Stimulated activated CD8-positive, alpha-beta memory T cell treated with anti-CD3 and anti-CD28 coated beads, Interleukin-4, amount 100 ng/mL, for 1 hour (primary cell): ENCODE data around the gene RIC8B.

Experiments
- DNase-seq, 2 donors: peaks; one replicate each; pipeline ENCODE4 v3.0.0-alpha.2; 2020; ENCODE audit warnings: low read depth in 2 of 2, low spot score in 1 of 2

Gene RIC8B

DNA sequence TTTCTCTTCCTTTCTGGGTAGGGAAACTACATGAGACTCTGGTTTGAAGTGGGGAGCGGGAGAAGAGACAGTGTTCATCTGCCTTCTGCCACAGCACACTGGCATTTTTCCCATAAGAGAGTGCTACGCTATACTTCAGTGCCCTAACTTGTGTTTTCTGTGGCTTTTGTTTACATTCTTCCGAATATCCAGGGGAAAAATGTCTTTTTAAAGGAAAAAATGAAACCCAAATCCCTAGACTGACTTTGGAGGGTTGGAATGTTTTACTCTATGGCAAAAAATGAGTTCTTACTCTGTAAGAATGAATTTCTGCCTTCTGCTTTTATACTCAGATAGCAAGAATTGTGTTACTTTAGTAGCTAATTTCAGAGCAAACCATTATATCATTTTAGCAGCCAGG lies 93.2 kb downstream of the RIC8B start:
- no peak for DNase-seq

DNA sequence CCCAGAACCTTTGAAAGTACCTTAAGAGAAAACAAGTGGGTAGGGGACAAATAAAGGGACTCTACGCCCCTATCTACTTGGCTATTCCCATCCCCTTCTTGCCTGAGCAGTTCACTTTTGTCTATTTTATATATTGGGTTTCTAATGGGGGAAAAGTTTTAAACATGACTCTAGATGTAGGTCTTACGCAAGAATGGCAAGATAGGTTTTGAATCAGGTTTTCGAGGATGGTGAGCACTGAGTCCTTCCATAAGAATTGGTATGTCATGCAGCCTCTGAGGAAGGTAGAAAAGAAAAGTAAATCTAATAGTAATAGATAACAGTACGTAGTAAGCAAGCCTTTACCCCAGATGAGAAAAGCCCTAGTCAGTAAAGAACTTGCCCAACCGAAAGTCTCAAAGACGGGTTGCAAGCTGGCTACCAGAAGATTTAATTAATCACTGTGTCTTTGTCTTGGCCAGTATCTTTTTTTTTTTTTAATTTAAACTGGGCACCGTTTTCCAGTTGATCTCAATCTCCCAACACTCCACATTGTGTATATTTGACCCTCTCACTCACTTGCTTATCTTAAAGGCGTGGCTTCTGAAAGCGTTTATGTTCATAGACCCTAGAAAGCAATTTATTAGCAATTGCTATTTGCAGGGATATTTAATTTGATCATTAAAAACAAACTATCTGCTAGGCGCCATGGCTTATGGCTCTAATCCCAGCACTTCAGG lies 94.7 kb downstream of the RIC8B start:
- DNase-seq = no peak

DNA sequence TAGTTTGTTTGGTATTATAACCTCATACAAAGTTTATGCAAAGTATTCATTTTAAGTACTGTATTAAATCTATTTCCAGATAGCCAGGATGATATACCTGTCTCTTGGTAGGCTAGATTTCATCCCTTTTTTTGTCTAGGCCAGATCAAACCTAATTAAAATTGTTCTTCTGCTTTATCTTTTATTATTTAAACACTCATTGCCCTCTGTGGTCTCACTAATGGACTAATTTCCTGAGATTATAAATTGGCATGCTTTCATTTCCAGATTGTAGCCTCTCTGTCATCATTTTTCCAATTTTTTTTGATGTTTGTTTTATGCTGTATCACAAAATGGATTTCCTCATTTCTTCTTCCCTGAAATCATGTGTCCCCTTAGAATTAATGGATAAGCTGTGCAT lies 95.6 kb downstream of the RIC8B start:
- DNase-seq = no peak

- no peak for DNase-seq
Measured at GRCh38 chr12:106871477-106871876, 97.0 kb downstream of the RIC8B start.

- no peak for DNase-seq
Measured at GRCh38 chr12:106873983-106874382, 99.5 kb downstream of the RIC8B start.

GRCh38 chr12:106878804-106879203 lies 104.3 kb downstream of the RIC8B start:
- no peak for DNase-seq

DNA sequence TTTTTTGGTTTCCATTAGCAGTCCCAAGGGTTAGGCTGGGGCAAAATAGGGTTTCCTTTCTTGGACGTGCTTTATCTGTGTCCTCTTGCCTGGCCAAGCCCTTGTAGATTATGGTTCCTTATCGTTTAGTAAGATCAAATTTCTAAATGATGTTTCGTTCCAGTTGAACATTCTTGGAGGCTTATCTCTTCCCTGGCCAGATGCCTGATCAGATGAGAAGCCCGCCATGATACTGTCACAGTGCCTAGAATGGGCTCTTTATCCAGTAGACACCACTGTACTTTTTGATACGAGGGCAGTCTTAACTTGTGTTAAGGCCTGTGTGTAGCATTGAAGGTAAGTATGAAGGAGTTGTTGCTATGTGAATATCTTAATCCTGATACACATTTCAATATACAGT lies 105.1 kb downstream of the RIC8B start:
- DNase-seq = no peak

GRCh38 chr12:106883426-106883825 lies 108.9 kb downstream of the RIC8B start:
- DNase-seq = no peak

DNA sequence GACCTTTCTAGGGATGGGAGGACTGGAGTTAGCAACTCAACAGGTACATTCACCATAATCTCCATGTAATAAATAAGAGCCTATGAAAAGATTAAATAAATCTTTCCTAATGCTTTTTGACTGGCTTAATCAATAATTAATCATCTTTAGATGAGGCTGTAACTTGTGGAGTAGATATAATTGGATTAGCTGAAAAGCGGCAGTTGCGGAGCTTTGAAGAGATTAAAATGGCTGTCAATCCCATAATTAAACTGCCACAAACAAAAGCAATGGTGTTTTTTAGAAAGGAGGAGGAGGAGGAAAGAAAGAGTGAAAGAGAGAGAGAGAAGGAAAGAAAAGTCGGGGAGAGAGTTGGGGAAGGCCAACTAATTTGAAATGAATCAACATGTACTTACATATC lies 110.5 kb downstream of the RIC8B start:
- no peak for DNase-seq

- no peak for DNase-seq
Measured at GRCh38 chr12:106885541-106886249, 111.2 kb downstream of the RIC8B start.

DNA sequence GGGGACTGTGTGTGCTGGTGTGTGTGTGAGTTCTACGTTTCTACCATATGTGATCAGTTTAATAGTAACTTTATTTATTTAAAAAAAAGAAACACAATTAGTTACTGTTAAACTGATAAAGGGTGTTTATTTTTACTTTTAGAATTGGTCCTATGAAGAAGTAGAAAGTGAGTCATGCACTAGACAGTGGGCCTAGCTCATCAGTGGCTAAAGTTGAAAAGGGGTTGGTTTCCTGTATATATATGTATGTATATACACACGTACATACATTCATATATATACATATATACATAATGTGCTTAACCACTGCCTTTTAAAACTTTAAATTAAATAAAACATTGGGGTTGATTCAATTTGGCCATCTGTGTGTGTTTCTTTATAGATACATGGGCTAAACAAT lies 112.5 kb downstream of the RIC8B start:
- no peak for DNase-seq

DNA sequence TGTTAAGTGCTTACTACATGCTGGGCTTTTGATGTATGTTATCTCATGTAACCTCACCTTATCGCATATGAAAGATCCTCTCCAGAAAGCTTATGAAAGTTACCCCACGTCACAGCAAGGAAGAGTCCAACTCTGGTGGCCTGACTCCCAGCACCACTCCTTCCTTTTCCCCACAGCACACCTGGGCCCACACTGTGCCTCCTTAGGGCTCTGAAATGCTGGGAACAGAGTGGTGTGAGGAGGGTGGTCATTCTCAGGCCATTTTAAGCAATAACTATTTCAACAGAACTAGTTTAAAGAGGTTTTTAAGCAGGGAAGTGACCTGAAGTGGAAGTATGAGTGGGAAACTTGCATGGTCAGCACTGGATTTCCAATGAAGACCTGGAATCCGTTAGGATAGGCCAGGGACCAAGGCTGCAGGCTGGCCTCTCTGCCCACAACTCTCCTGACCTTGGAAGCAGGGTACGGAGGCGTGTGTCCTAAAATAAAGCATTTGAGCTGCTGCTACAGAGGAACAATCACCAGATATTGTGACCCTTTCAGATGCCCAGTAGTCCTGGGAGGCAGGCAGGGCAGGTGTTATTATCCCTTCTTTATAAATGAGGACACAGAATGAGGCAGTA lies 114.0 kb downstream of the RIC8B start:
- DNase-seq = no peak

DNA sequence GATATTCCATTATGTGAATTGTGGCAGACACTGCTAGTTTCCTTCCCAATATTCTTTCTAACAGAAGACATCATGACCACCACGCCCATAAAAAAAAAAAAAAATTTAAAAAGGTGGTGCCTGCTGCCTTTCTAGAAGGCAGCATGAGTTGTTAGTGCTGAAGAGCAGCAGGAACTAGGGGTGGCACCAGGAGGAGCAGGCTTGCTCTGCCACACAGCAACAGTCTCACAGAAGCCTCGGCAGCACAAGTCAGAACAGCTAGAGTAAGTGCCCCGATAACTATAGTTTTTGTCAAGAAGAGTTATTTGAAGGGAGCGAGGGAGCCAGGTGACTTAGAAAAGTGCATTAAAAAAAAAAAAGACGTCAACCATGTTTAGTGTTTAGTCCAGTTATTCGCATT lies 114.8 kb downstream of the RIC8B start:
- no peak for DNase-seq

DNA sequence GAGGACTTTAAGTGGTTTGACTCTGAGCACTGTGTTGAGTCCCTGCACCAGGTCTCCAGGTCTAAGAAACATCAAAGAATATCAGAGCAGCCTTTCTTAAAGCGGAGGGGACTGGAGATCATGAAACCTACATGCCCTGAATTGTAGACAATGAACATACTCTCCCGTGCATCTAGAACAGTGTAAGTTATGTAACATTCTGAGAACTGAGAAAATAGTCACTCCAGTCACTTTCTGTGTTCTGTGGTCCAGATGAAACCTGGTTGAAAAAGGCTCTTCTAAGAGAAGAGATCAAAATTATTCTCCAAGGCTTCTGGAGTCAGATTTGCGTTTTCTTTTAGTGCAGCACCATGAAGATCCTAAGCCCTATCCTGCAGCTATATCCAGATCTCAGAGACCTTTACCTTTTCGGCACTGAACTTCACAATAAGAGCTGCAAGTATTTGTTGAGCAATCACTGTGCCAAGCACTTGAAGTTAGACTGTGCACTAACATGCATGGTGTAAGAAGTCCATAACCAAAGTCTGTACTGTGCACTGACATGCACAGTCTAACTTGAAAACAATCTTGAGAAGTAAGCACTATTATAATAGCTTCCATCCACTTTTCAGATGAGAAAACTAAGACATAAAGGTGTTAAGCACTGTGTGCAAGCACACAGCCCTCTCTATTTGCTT lies 115.6 kb downstream of the RIC8B start:
- DNase-seq = no peak

GRCh38 chr12:106892075-106892474 lies 117.6 kb downstream of the RIC8B start:
- no peak for DNase-seq

GRCh38 chr12:106893451-106893850 lies 119.0 kb downstream of the RIC8B start:
- no peak for DNase-seq

- no peak for DNase-seq
Measured at GRCh38 chr12:106894774-106895173, 120.3 kb downstream of the RIC8B start.

DNA sequence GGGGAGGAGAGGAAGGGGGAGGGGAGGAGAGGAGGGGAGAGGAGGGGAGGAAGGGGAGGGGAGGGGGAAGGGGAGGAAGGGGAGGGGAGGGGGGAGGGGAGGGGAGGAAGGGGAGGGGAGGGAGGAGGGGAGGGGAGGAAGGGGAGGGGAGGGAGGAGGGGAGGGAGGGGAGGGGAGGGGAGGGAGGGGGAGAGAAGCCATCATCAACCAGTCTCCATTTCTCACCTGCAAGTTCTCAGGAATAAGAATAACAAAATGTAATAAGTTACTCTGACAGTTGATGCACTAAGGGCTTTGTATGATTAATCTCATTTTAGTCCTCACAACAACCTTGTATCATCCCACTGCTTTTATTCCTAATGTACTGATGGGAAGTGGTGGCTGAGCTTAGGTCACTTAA lies 122.1 kb downstream of the RIC8B start:
- DNase-seq = no peak

DNA sequence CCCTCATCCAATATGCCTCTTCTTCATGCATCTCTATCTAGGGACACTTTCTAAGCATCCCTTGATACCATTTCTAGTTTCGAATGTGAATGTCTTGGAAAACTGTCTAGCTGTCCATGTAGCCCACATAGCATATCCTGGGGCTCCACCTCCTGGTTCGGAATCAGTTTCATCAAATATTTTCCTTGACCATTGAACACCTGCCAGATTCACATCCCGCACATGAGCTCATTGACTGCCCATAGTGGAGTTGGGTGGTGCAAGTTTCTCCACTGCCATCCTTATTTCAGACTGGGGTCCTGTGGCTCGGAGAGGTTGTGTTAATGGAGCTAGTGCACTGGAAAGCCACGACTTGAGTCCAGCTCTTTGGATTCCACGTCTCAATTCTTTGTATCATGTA lies 122.6 kb downstream of the RIC8B start:
- no peak for DNase-seq

DNA sequence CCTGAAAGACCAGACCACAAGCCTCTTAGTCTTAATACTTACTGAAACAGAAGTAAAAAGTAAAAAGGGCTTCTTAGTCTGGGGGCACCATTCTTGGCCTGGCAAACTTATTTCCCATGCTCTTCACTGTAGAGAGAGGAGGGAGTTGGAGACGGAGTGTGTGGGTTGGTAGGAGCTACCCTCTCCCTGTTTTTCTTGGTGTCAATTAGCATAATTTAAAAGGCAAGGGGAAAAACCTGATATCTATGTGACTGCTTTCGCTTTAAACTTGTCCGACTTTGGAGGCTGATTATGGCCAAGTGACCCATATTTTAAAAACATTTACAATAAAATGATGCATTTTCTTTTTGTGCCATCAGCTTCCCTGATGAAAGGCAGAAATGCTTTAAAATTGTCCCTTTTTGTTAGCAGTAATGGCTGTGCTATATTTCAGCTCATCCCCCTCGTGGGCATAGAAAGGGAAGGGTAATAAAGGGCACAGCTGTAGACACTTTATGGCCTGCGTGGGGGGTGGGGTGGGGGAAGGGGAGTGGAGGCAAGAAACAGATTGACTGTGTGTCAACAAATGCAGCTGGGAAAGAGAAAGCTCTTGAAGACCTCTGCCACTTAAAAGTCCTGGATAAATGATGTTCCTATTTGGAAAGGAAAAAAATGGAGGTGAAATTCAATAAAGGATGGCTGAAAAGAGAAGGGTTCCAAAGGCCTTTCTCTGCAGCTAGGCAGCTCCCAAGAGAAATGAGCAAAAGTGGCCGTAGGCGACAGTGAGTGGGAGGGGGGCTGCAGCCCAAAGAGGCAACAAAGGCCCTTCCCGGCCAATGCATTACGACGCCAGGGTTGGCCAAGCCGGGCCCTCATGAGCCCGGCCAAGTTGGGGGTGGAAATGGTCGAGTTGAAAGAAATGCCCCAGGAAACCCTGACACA lies 123.8 kb downstream of the RIC8B start:
- no peak for DNase-seq

- DNase-seq = no peak
Measured at GRCh38 chr12:106900554-106900953, 126.1 kb downstream of the RIC8B start.
